Activated CD4-positive, alpha-beta T cell treated with anti-CD3 and anti-CD28 coated beads for 48 hours (primary cell): Measurements from ENCODE around the gene ALG9.
"Not testable (repeated sequence)": the region's sequence is repeated elsewhere in the genome, so short reads cannot be mapped to it uniquely, and the experiment has no call there.

Source experiments
- DNase-seq: peaks from one replicate; pipeline ENCODE4 v3.0.0-alpha.2; 2020

The ALG9 gene

GRCh38 chr11:111792955-111793500 is 78.4 kb downstream of the ALG9 start:
- DNase-seq, result no peak

- DNase-seq, result no peak
Measured at GRCh38 chr11:111792314-111792713, 79.1 kb downstream of the ALG9 start.

- no peak for DNase-seq
Measured at GRCh38 chr11:111788464-111788863, 82.9 kb downstream of the ALG9 start.

GRCh38 chr11:111788051-111788450 is 83.3 kb downstream of the ALG9 start:
- DNase-seq, result no peak

GRCh38 chr11:111785886-111786412 is 85.4 kb downstream of the ALG9 start:
- no peak for DNase-seq

GRCh38 chr11:111785076-111785475 is 86.3 kb downstream of the ALG9 start:
- no peak for DNase-seq

GRCh38 chr11:111784311-111784710 is 87.1 kb downstream of the ALG9 start:
- not testable (repeated sequence) for DNase-seq

GRCh38 chr11:111782109-111782741 is 89.2 kb downstream of the ALG9 start:
- no peak for DNase-seq

- DNase-seq, result no peak
Measured at GRCh38 chr11:111779118-111779517, 92.3 kb downstream of the ALG9 start.

GRCh38 chr11:111778047-111778558 is 93.3 kb downstream of the ALG9 start:
- DNase-seq, result no peak

- peak; percentile 8 for DNase-seq
Measured at GRCh38 chr11:111777094-111778046, 94.0 kb downstream of the ALG9 start.

GRCh38 chr11:111776398-111777093 is 94.8 kb downstream of the ALG9 start:
- no peak for DNase-seq

GRCh38 chr11:111774955-111775710 is 96.2 kb downstream of the ALG9 start:
- no peak for DNase-seq

- no peak for DNase-seq
Measured at GRCh38 chr11:111772535-111772934, 98.8 kb downstream of the ALG9 start.

- DNase-seq, result not testable (repeated sequence)
Measured at GRCh38 chr11:111771205-111771604, 100.2 kb downstream of the ALG9 start.

- no peak for DNase-seq
Measured at GRCh38 chr11:111770581-111771134, 100.7 kb downstream of the ALG9 start.

GRCh38 chr11:111766834-111767142 is 104.6 kb downstream of the ALG9 start:
- no peak for DNase-seq

- peak; percentile 81 for DNase-seq
Measured at GRCh38 chr11:111765984-111766833, 105.2 kb downstream of the ALG9 start, which contains the start of gene PPP2R1B. PPP2R1B (minus strand) TSS chr11:111766389; CDS start chr11:111766361, 28 bp downstream.

GRCh38 chr11:111765320-111765983 is 105.9 kb downstream of the ALG9 start:
- no peak for DNase-seq

- DNase-seq, result no peak
Measured at GRCh38 chr11:111764621-111765020, 106.8 kb downstream of the ALG9 start.
